GM12878 (cell line): Measurements from ENCODE around the gene IQGAP2.

Source experiments
- TF ChIP-seq, protein P1 (sequence below), 3 experiments: IDR thresholded peaks in 2 of 3; conservative IDR thresholded peaks in 1 of 3; 2 replicates each; pipeline ENCODE4 v1.5.1; 2011; ENCODE audit warnings: low read depth in 3 of 3, low read length in 3 of 3, mild to moderate bottlenecking in 3 of 3, control low read depth in 2 of 3, moderate library complexity in 2 of 3, inconsistent platforms in 1 of 3, mixed read lengths in 1 of 3; ENCODE audit not compliant: control insufficient read depth in 2 of 3, insufficient read depth in 1 of 3; ENCODE audit errors: extremely low read depth in 1 of 3
- TF ChIP-seq, protein P2 (sequence below): IDR thresholded peaks from 2 replicates; pipeline ENCODE4 v1.6.1; 2011; ENCODE audit warnings: low read depth, low read length, improper control_type of control experiment, borderline replicate concordance

DNA sequence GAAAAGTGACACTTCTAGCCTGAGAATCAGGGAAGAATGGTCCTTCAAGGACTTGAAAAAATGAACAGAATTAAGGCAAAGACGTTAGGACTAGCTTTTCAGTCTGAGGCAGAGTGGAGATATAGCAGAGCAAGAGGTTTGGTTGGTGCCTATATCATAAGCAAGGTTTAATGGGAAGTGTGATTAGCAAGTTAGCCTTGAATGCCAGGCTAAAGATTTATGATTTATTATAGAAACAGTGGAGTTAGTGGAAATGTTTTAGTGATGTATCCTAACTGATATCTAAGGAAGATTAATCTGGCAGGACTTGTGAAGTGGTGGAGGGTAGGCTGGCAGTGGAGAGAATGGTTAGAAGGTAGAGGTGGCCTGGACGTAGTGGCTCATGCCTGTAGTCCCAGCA is 213.1 kb downstream of the IQGAP2 start:
- TF ChIP-seq, protein P1, sequence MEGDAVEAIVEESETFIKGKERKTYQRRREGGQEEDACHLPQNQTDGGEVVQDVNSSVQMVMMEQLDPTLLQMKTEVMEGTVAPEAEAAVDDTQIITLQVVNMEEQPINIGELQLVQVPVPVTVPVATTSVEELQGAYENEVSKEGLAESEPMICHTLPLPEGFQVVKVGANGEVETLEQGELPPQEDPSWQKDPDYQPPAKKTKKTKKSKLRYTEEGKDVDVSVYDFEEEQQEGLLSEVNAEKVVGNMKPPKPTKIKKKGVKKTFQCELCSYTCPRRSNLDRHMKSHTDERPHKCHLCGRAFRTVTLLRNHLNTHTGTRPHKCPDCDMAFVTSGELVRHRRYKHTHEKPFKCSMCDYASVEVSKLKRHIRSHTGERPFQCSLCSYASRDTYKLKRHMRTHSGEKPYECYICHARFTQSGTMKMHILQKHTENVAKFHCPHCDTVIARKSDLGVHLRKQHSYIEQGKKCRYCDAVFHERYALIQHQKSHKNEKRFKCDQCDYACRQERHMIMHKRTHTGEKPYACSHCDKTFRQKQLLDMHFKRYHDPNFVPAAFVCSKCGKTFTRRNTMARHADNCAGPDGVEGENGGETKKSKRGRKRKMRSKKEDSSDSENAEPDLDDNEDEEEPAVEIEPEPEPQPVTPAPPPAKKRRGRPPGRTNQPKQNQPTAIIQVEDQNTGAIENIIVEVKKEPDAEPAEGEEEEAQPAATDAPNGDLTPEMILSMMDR (IDR thresholded peaks at IDR 0.05 in 2 of 3, conservative IDR thresholded peaks at IDR 0.05 in 1 of 3; ENCODE audit: control insufficient read depth in 2 of 3, extremely low read depth in 1 of 3, insufficient read depth in 1 of 3, low read depth in 3 of 3, low read length in 3 of 3) = no peak
- TF ChIP-seq, protein P2, sequence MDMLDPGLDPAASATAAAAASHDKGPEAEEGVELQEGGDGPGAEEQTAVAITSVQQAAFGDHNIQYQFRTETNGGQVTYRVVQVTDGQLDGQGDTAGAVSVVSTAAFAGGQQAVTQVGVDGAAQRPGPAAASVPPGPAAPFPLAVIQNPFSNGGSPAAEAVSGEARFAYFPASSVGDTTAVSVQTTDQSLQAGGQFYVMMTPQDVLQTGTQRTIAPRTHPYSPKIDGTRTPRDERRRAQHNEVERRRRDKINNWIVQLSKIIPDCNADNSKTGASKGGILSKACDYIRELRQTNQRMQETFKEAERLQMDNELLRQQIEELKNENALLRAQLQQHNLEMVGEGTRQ = no peak
